ENCODE measurements around the gene SPHK1.

- no peak for TF ChIP-seq CTCF (IDR thresholded peaks at IDR 0.05)
- no peak for TF ChIP-seq EP300 (IDR thresholded peaks at IDR 0.05)
Observed at GRCh38 chr17:76434870-76435269, 50.5 kb downstream of the SPHK1 start.

All from sigmoid colon (tissue), 4 donors.